DMS153 treated with DMSO at 0.1 percent for 48 hours (cell line): Measurements from ENCODE around the gene RARA.
"Not testable (repeated sequence)": the region's sequence is repeated elsewhere in the genome, so short reads cannot be mapped to it uniquely, and the experiment has no call there.

Experiments used
- DNase-seq: peaks from one replicate; lab custom pipeline; 2025; ENCODE audit not compliant: unreplicated experiment; lab: John Stamatoyannopoulos, UW

The RARA gene

DNA sequence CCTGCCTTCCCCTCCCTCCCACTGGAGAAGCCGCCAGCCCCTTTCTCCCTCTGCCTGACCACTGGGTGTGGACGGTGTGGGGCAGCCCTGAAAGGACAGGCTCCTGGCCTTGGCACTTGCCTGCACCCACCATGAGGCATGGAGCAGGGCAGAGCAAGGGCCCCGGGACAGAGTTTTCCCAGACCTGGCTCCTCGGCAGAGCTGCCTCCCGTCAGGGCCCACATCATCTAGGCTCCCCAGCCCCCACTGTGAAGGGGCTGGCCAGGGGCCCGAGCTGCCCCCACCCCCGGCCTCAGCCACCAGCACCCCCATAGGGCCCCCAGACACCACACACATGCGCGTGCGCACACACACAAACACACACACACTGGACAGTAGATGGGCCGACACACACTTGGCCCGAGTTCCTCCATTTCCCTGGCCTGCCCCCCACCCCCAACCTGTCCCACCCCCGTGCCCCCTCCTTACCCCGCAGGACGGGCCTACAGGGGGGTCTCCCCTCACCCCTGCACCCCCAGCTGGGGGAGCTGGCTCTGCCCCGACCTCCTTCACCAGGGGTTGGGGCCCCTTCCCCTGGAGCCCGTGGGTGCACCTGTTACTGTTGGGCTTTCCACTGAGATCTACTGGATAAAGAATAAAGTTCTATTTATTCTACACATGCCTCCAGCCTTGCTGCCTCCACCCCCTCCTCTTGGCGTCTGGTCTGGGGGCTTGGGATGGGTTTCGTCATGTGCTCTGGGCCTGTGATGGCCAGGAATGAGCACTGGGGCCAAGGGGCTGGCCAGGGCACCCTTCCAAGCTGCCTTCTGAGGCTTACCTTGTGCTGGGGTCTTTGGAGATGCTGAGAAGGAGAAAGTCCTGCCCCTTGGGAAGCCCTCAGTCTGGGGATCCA is 48.3 kb downstream of the RARA start:
- no peak for DNase-seq

DNA sequence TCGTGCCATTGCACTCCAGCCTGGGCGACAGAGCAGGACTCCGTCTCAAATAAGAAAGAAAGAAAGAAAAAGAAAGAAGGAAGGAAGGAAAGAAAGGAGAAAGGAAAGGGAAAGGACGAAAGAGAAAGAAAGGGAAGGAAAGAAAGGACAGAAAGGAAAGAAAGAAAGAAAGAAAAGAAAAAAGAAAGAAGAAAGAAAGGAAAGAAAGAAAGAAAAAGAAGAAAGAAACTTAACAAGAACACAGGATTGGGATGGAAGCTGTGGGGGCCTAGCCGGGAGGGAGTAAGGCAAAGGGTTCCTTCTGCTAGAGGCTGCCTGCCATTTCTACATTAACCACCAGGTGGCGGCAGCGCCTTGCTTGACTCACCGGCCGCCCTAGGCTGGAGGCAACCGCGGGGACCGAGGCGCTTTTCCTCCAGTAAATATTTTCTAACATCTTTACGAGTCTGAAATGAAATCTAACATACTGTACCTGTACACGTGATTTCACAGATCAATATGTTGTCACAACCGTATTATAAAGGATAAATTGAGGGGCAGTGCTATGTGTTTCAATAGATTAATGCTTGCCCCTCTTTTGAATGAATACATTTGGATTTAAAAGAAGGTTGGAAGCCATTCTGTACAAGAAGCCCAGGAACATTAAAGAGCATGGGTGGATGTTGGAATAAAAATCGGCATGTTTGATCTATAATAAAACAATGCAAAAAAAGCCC is 49.5 kb downstream of the RARA start:
- DNase-seq, result peak; percentile 80

DNA sequence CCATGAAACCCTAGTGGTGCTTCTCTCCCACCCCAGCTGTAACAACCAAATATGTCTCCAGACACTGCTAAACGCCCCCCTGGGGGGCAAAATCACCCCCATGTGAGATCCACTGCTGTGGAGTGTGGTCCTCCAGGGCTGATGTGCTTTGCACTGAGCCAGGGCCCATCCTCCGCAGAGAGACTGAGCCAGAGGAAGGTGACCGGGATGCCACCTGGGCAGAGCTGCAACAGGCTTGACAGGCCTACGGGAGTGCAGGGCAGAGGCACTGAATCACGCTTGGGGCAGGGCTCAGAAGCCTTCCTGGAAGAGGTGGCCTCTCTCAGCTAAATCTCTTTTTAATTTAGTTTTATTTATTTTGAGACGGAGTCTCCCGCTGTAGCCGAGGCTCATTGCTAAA is 51.1 kb downstream of the RARA start:
- no peak for DNase-seq

DNA sequence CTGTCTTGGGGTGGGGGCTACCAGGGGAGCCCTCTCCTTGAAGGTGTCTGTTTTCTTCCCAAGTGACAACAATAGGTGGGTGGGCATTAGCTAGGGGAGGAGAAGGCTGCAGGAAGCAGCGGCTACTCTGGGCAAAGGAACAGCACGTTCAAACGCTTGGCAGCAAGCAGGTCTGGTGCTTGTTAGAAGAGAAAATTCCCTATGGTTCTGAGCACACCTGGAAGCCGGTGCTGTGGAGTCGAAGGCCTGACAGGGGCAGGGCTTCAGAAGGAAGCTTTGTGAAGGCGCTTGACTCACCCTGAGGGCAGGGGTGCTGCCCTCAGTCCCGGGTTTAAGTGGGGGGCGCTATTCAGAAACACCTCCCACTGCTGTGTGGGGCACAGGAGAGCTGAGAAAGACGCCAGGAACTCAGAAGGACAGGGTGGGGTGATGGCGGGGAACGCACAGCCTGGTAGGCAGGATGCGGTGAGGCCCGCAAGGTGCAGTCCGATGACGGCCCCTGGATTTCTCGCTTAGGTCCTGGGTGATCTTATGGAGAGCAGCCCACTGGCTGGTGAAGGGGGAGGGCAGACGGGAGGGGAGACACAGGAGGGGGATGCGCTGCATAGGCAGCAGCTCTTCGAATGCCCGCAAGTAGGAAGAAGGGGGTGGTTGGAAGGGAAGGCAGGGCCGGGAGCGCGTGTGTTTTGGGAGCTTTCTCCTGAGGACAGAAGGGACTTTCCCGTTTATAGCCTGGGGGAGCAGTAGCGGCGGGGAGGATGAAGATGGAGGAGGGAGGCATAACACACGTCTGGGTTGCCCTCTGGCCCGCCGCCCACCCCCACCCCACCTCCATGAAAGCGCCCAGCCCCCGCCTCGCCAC is 52.3 kb downstream of the RARA start:
- no peak for DNase-seq

DNA sequence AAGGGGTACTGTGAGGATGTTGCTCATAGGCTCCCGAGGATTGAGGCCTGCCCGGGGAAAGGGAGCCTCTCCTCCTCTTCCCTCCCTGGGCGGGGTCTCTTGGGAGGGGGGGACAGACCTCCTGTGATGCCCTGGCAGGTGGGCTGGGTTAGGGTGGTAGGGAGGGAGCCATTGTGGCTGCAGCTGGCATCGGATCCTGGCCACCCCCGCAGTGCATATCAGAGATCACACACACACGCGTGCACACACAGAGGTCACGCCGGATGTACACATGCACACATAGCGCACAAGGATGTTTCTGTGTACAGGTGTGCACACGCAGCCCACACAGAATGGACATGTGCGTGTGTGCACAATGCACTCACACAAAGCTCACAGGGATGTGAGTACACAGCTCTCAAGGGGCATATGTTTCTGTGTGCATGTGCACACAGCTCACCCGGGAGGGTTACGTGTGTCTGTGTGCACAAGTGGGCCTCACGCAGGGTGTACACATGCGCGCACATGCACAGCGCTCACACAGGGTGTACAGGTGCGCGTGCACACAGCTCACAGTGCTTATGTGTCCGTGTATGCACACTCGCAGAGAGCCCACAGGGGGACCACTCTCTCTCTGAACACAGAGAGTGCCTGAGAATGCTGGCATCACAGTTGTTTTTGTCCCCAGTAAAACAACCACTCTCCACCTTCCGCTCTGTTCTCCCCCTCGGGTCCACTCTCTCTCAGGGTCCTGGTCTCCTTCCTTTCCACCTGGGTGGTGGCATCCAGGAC is 53.1 kb downstream of the RARA start:
- DNase-seq, result no peak

DNA sequence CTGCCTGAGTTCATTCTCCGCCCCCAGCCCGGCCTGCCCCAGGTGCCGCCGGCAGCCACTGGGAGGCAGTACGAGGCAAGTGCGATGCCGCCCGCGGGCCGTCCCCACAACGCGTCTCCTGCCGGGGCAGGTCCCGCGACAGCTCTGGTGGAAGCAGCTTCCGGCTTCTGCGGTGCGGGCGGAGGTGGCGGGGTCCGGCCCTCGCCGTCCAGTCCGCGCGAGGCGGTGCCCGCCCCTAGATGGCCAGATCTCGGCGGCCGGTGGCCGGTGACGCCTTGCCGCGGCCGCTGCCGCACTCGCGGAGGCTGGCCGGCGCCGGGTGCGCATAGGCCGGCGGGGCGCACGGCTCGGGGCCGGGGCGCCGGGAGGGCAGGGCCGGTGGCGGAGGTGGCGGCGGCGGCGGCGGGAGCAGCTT is 53.7 kb downstream of the RARA start:
- DNase-seq, result no peak

DNA sequence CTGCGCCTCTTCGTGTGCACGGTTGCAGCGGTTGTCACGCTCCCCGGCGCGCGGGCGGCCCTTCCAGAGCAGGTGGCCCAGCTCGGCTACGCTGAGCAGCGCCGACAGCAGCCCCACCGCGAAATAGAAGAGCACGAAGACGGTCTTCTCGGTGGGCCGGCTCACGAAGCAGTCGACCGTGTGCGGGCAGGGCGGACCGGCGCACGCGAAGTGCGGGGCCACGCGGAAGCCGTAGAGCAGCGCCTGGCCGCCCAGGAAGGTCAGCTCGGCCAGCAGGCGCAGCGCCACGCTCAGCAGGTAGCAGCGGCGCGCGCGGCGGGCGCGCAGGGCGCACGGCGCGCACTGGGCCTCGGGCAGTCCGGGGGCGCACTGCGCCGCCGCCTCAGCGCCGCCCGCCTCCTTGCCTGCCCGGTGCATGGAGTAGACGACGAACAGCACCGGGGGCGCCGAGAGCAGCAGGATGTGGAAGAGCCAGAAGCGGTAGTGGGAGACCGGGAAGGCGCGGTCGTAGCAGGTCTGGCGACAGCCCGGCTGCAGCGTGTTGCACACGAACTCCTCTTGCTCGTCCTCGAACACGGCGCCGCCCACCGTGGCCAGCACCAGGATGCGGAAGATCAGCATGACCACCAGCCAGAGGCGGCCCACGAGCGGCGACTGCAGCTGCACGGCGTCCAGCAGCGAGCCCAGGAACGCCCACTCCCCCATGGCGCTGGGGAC is 54.3 kb downstream of the RARA start:
- DNase-seq, result no peak

DNA sequence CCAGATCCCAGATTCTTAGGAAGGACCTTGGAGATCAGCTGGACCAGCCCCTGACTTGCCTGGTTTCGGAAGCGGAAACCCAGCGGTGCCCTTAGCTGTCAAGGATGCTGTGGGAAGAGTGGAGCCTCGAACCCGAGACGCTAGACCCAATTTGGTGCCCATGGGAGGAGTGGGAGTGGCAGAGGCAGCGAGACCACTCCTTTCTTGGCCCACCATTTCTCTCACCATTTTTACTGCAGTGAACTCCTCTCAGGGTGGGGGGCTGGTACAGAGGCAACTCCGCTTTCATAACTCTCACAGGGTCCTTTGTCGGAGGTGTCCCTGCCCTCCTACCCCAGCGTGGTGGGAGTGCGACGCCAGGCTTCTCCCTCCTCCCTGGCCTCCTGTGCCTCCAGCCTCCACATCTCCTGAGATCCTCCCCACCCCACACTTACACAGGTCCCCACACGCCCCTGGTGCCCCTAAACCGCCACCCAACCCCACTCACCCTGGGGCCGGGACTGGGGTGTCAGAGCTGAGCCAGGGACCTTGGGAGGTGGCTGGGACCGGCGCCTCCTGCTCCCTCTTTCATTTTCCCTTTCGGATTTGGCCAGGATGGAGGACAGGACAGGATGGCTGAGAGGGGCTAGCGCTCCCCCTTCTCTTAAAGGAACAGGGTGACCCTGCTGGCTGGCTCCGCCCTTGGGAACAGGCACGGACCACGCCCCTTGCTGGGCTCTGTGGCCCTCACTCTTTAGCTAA is 55.3 kb downstream of the RARA start, which contains the start of gene GJD3:
Gene GJD3 (minus strand): TSS at position 617 of the 741 bp plus-strand sequence. CDS start 922 bp downstream, outside the sequence.
- DNase-seq, result no peak

DNA sequence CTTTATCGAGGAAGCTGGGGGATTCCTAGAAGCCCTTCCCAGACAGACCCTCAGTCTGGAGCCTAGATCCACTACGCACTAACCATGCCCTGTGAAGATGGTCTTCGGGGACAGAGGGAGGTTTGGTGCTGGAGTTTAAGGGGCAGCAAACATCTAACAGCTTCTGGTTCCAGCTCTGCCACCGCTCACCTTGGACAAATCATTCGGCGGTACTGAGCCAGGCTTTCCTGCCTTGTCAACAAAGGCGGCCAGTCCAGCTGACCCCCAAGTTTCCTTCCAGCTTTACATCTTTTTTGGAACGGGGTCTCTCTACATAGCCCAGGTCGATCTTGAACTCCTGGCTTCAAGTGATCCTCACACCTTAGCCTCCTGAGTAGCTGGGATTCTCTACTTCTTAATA is 55.9 kb downstream of the RARA start:
- no peak for DNase-seq

DNA sequence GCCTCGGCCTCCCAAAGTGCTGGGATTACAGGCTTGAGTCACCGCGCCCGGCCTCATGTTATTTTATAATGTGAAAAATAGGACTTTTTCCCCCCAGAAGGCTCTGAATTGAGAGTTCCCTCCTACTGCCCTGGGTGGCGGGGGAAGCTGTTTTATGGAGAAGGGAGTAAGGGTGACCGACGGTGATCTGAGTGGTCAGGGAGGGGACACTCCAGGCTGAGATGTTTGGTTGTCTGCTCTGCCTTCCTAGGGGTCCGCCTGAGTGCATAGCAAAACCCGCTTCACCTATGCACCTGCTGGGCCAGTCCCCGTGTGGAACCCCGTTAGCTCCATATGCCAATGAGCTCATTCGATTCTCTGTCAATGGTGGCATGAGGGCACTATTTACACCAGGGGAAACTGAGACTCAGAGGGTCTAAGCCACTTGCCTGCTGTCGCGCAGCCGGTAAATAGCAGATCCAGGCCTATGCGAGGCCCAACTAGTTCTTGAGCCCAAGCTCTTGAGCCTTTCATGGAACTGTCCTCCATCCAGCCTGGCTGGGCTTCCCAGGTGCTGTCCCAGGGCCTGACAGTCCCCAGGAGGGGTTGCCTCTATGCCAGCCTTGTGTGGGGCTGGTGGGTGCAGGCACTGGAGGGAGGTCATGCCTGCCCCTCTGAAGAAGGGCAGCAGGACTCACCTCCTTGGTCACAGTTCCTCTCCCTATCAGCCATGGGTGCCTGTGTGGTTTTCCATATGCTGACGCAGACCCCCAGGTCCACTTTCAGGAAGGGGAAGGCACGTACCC is 57.3 kb downstream of the RARA start:
- DNase-seq, result no peak

DNA sequence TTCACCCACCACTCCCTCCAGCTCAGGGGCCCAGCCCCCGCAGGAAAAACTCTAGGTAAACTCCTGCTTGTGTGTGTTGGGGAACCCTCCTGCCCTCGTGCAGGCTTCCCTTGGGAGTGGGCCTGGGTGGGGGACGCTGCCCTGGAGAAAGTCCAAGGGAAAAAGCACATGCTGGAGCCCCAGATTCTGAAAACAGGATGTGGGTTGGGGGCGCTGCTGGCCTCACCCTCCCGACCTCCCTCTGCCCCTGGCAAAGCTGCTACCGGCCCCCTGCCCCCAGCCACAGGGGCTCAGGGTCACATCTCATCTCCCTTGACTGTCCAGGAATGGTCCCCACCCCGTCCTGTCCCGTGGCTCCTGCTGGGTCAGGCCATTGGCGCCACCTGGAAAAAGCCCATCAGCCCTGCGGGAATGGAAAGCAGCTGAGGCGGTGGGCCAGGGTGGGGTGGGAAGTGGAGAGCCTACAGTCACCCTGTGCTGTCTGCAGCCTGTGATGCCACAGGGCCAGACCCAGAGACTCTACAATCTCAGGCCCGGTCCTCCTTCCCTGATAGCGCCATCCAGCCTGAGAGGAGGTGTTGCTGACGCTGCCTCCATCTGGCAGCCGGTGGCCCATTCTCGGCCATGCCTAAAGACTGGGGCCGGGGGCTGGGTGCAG is 58.0 kb downstream of the RARA start:
- DNase-seq, result no peak

DNA sequence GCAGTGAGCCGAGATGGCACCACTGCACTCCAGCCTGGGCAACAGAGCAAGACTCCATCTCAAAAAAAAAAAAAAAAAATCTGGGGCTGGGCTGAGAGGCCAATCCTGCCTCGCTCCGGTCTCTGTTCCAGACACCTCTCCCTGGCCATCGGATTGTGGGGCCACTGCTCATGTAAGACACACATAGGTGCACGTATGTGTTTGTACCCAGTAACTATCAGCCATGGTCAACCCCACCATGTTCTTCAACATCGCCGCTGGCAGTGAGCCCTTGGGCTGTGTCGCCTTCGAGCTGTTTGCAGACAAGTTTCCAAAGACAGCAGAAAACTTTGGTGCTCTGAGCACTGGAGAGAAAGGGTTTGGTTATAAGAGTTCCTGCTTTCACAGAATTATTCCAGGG is 58.7 kb downstream of the RARA start:
- not testable (repeated sequence) for DNase-seq

DNA sequence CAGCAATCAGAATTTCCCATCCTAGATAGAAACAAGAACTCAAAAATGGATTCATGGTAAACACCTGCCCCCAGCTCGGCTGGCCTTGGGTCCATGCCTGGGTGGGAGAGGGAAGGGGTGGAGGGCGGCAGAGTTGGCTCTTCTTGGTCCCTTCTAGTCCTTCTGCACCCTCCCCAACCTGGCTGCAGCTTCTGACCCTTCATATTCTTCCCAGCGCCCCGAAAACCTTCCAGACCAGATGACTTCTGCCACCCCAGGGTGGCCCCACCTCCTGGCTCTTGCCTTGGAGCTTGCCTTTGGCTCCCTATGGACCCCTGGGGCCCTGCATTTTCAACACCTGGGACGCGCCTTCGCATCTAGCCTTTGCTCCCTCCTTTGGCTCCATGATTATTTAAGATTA is 60.9 kb downstream of the RARA start:
- DNase-seq, result no peak

DNA sequence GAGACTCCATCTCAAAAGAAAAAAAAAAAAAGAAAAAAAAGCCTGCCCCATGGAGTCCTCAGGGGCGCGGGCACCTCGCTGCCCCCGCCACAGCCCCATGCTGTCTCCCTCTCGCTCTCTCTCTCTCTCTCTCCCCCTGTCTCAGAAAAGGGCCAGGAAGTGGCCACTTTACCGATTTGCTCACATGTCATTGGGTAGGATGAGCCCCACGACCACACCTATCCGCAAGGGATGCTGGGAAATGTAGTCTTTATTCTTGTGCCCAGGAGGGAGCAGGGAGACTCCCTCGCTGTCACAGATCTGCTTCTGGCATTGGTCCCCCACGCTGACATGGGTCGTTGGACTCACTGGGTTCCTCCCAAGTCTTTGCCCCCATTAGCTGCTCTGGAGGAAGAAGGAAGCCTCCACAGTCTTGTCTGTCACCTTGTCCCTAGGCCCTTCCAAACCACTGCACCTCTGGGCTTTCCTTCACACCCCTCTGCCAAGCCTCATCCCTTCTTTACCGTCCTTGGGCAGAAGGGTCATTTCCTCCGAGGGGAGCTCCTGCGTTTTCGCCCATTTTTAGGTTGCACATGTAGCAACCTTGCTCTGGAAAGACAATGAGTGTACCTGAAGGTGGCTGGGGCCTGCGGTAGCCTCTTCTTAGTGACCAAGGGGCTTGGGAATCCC is 62.4 kb downstream of the RARA start:
- no peak for DNase-seq

DNA sequence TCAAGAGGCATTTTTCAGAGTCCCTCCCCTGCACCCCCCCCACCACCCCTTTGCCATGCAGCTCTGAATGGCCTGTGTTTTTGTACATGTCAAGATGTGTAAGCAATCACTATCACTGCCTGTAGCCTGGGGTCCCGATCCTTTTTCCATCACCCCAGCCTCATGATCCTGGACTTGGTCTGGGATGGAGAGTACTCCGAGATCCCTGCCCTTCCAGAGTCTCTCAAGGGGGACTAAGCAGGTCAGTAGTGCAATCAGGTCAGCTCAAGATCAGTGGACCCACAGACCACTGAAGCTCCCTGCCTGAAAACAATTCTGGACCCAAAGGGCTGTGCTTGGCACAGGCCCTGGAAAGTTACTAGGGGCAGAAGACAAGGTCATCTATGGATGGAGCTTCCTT is 63.1 kb downstream of the RARA start:
- no peak for DNase-seq

DNA sequence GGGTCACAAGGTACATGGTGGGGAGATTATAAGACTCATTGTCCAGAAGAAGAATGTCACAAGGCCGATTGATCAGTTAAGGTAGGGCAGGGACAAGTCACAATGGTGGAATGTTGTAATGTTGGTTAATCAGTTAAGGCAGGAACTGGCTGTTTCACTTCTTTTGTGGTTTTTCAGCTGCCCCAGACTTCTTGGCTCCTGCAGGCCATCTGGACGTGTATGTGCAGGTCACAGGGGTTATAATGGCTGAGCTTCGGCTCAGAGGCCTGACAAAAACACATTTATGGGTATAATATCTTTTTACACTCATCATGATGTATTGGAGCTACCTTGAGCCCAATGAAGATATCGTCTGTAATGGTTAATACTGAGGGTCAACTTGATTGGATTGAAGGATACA is 63.7 kb downstream of the RARA start:
- not testable (repeated sequence) for DNase-seq

DNA sequence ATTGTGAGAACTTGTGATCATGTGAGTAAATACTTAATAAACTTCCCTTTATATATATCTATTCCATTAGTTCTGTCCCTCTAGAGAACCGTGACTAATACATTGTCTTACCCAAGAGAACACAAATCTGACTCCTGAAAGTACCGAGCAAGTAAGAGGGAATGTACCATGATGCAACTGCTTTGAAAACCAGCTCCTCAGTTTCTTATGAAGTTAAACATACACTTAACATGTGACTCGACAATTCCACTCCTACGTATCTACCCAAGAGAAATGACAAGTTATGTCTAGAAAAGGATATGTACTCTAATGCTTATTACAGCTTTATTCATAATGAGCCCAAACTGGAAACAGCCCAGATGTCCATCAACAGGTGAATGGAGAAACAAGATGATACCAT is 64.3 kb downstream of the RARA start:
- DNase-seq, result no peak
